Pericardium fibroblast (primary cell): Measurements from ENCODE around the gene DPH7. TPM values are rescaled to one million over a fixed set of nuclear protein-coding genes. Genes with fewer than 3 reads are reported as not detected.

Experiments
- total RNA-seq: library from RNA; depleted of rRNA; stranded (reverse); fragments of >200 nt; gene quantifications from 2 replicates; pipeline ENCODE4 v1.2.3, GENCODE V29; 2015

The DPH7 gene
- 22.9 and 23.5 TPM in 2 replicates for total RNA-seq

GRCh38 chr9:137578518-137579258, at the start of gene DPH7:
TSS of gene DPH7 (minus strand) at chr9:137578925. CDS start at chr9:137578777, 148 bp downstream.

GRCh38 chr9:137618105-137619067, 39.7 kb upstream of the DPH7 start, which contains the start of gene EHMT1:
TSS of gene EHMT1 (plus strand) at chr9:137619005. CDS start at chr9:137619029, 24 bp downstream.

GRCh38 chr9:137605121-137606004, 26.6 kb upstream of the DPH7 start, which contains the start of gene ARRDC1:
TSS of gene ARRDC1 (plus strand) at chr9:137605686. CDS start at chr9:137605718, 32 bp downstream.

GRCh38 chr9:137590469-137591383, 12.0 kb upstream of the DPH7 start, which contains the start of gene ZMYND19:
TSS of gene ZMYND19 (minus strand) at chr9:137590512. CDS start at chr9:137590263, 249 bp downstream.

GRCh38 chr9:137551264-137552021, 27.3 kb downstream of the DPH7 start, which contains the start of gene MRPL41:
TSS of gene MRPL41 (plus strand) at chr9:137551879. CDS start at chr9:137552082, 203 bp downstream.

GRCh38 chr9:137550231-137550621, 28.5 kb downstream of the DPH7 start, which contains the start of gene PNPLA7:
TSS of gene PNPLA7 (minus strand) at chr9:137550402. CDS start at chr9:137550197, 205 bp downstream.

Other genes with a start within 250 kb of the DPH7 start
- 4.9 and 17.6 TPM in 2 replicates for gene EXD3, start 155.8 kb downstream of the DPH7 start, total RNA-seq
- gene NOXA1, start 155.5 kb downstream of the DPH7 start, total RNA-seq: 0.17 and 0.23 TPM in 2 replicates
- gene ENTPD8, start 137.6 kb downstream of the DPH7 start, total RNA-seq: not detected in 2 replicates
- 60.7 and 64.3 TPM in 2 replicates for gene NSMF, start 119.6 kb downstream of the DPH7 start, total RNA-seq
- gene PNPLA7, start 28.5 kb downstream of the DPH7 start, total RNA-seq: 0.23 and 1.6 TPM in 2 replicates
- gene MRPL41, start 27.0 kb downstream of the DPH7 start, total RNA-seq: 74.1 and 91.6 TPM in 2 replicates
- gene ZMYND19, start 11.6 kb upstream of the DPH7 start, total RNA-seq: 19.2 and 26.3 TPM in 2 replicates
- gene ARRDC1, start 26.8 kb upstream of the DPH7 start, total RNA-seq: 29.0 and 29.3 TPM in 2 replicates
- gene EHMT1, start 40.1 kb upstream of the DPH7 start, total RNA-seq: 28.9 and 33.9 TPM in 2 replicates